GM12801 (cell line): ENCODE measurements around the gene EMC10.

Source experiments
- TF ChIP-seq, protein P1 (sequence below): IDR thresholded peaks from one replicate; pipeline ENCODE4 v1.5.1; 2011; ENCODE audit warnings: control low read depth; ENCODE audit not compliant: insufficient read length; ENCODE audit errors: extremely low read depth

Gene EMC10

DNA sequence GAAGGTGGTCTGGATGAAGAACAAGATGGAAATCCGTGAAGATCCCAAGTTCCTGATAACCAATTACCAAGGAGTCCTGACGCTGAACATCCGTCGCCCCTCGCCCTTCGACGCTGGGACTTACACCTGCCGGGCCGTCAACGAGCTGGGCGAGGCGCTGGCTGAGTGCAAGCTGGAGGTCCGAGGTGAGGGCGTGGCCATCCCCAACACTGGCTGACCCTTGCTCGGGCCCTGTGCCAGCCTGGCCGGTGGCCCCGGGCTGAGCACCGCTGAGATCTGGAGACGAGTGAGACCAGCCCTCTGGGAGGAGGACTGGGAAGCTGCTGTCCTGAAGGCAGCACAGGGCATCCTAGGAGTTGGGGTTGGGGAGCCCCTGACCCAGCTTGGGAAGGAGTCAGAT, 12.0 kb upstream of the EMC10 start:
- TF ChIP-seq, protein P1, sequence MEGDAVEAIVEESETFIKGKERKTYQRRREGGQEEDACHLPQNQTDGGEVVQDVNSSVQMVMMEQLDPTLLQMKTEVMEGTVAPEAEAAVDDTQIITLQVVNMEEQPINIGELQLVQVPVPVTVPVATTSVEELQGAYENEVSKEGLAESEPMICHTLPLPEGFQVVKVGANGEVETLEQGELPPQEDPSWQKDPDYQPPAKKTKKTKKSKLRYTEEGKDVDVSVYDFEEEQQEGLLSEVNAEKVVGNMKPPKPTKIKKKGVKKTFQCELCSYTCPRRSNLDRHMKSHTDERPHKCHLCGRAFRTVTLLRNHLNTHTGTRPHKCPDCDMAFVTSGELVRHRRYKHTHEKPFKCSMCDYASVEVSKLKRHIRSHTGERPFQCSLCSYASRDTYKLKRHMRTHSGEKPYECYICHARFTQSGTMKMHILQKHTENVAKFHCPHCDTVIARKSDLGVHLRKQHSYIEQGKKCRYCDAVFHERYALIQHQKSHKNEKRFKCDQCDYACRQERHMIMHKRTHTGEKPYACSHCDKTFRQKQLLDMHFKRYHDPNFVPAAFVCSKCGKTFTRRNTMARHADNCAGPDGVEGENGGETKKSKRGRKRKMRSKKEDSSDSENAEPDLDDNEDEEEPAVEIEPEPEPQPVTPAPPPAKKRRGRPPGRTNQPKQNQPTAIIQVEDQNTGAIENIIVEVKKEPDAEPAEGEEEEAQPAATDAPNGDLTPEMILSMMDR, result no peak

DNA sequence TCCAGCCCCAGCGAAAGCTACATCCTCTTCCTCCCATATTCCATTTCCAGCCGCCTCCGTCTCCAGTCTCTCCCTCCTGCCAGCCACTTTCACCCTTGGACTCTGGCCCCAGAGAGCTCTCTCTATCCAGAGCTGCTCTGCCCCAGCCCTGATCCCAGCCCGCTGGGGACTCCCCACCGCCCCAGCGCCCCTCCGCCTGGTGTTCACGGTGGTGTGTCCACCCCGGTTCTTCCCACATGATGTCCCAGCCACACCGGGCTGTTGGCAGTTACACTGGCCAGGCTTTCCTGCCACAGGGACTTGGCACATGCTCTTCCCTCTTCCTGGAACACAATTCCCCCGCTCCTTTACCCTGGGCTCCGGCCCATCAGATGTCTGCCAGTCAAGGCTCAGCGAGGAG, 11.3 kb upstream of the EMC10 start:
- TF ChIP-seq, protein P1, result no peak

DNA sequence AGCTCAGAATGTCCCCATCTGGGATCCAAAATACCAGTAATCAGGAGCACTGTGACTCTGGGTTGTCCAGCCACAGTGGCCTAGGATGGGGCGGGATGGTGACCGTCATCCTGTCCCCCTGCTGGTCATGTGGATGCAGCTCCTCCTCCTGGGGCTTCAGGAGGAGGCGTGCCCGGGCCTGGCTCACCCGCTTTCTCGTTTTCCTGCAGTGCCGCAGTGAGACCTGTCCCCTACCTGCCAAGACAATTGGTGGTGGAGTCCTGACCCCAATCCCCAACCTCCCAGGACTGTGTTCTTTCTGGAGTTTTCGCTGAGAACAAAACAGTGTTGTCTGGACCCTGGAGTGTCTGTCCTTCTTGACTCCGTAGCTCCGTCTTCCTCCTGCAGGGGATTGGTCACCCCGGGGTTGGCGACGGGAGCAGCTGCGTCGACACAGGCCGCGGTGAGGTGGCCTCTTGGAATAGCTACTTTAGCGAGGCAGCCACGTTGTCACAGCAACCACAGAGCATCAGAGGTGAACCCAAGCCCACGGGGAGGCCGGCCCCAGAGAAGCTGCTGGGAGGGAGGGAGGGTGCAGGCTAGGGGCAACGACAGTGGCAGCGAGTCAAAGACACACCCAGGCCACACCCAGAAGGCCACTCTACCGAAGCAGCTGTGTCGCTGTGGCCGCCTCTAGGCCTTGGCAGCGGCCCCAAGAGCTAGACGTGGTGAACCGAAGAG, 10.2 kb upstream of the EMC10 start:
- TF ChIP-seq, protein P1, result no peak

DNA sequence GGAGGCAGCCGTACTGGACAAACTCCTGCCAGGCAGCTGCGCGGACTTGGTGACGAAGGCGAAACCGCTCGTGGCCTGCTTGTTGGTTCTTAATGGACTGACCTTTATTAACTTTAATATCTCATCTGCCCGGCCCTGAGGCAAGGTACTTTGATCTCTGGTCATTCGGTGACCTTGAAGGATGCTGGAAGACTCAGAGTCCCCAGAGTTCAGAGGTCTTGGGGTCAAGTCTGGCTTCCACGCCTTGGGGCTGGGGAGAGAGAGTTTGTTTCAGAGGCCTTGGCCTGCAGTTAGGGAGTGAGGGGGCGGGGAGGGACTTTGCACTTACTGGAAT, 9.6 kb upstream of the EMC10 start:
- TF ChIP-seq, protein P1, result no peak

DNA sequence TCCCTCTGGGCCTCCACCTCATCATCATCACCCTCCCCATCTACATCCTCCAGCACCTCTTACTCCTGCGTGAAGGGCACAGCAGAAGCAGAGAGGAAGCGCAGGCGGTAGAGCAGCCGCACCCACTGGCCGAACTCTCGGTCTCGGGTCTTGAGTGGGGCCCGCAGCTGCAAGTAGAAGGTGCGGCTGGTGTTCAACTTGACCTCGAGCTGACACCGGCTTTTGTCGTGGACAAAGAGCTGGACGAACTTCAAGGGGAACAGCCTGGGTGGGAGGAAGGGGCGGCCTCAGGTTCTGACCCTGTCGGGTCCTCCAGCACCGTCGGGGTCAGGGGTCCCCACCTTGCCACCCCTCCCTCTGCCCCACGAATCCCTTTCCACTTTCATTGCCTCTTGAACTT, 8.7 kb upstream of the EMC10 start:
- TF ChIP-seq, protein P1, result no peak

DNA sequence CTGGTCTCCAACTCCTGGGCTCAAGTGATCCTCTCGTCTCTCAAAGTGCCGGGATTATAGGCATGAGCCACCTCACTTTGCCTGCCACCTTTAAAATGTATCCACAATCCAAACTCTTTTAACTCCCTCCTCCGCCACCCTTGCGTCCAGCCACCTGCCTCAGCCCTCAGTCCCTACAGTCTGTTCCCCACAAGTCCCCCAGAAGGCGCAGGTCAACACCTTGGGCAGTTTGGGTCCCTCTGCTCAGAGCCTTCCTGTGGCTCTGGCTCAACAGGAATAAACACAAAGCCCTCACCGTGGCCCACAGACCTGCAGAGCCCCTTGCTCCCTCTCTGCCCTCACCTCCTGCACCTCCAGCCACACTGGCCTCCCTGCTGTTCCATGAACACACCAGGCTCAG, 7.5 kb upstream of the EMC10 start:
- TF ChIP-seq, protein P1, result no peak

DNA sequence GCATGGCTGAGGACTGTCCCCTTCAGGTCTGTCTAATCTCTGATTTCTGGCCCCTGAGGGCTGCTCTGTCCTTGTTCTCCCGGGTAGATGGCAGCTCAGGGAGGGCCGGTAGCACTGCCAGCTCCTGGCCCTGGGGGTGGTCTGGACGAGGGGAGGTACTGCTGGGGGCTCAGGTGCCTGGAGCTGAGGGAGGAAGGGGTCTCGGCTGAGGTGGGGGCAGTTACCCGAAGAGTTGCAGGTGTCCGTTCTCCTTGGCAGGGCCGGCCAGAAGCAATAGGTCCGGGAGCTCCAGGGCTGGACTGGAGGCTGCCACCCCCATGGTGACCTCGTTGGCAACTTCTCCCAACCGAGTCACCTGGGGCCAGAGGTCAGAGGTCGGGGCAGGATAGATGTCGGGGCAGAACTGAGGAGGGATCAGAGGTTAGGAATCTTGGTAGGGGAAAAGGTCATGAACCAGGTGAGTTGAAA, 1.2 kb upstream of the EMC10 start:
- TF ChIP-seq, protein P1, result no peak
